Stimulated activated CD4-positive, alpha-beta T cell treated with anti-CD3 and anti-CD28 coated beads, Interleukin-4, amount 100 ng/mL, for 4 hours (primary cell): ENCODE data around the gene BST2.
A peak's percentile ranks its signal among the peaks of the same experiment; 100 is the strongest.

Source experiments
- DNase-seq, 2 experiments: peaks; one replicate each; pipeline ENCODE4 v3.0.0-alpha.2; 2020

Gene BST2

DNA sequence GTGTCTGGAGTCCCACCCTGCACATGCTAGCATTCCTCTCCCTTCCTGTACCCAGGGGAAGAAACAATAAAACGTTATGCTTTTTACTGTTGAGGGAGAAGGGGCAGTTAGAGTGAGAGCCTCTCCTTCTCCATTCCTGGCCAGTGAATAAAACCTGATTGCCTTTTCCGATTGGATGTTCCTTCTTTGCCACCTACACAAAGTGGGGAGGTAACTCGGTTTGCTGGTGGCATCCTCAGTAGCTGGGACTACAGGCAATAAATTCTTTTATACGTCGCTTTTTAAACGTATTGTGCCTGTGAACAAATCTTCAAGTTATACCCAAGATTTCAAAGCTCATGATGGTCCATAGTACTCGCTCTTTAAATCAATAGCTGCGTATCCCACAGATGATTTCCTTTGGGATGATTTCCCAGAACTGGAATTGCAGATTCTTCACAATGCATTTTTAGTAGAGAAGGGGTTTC lies 13.8 kb upstream of the BST2 start:
- no peak for DNase-seq

DNA sequence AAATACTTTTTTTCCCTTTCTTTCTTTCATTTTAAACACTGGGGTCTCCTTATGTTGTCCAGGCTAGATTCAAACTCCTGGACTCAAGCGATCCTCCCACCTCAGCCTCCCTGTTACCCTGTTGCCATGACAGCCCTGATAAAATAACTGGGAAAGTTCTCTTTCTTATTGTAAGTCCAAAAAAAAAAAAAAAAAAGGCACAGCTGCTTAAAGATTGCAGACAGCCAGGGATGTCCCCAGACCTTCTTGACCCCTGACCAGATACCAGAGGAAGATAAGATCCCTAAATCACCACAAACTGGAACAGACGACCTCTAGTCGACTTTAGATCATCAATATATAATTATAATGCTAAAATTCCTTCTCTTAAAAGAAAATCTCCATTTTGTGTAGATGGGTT lies 13.3 kb upstream of the BST2 start:
- no peak for DNase-seq

DNA sequence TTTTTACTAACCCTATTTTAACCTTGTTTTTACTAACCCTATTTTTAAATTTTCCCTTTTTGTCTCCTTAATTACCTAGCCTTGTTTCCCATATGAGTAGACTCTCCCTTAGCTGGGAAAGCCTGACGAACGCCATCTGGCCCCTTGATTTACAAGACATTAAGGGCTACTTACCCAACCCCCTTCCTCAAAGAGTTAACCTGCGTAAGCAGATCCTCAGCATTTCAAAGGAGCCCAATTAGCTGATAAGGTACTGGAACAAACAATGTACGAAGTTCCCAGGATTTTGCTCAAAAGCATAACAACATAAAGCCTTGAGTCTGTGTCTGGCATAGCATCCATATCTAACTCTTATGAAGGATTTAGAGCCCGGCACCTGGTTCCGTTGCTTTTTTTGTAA lies 9.7 kb upstream of the BST2 start:
- no peak for DNase-seq

DNA sequence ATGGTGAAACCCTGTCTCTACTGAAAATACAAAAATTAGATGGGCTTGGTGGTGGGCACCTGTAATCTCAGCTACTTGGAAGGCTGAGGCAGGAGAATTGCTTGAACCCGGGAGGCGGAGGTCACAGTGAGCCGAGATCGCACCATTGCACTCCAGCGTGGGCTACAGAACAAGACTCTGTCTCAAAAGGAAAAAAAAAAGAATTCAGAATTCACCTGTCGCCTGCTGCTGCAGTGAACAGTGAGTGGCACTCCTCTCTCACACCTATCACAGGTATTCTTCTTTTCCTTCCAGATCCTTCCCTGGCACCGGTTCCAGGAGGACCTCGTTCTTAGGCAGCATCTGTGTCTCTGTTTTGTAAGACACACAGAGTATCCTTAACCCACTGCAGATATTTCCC lies 8.7 kb upstream of the BST2 start:
- no peak for DNase-seq

DNA sequence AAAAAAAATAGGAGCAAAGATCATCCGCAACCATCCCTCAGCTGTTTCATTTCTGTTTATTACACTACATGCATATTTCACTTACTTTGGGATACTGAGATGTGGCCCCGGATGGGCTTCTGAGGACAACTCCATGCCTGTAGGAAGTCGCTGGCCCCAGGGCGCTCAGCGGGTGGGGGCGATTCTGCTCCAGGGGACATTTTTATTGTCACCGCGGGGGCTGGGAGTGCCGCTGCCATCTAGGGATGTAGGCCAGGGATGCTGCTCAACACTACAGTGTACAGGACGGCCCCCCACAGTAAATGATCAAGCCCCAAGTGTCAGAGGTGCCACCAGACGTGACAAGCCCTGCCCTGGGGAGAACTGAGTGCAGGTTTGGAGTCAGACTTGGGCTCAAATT lies 6.4 kb upstream of the BST2 start:
- no peak for DNase-seq

DNA sequence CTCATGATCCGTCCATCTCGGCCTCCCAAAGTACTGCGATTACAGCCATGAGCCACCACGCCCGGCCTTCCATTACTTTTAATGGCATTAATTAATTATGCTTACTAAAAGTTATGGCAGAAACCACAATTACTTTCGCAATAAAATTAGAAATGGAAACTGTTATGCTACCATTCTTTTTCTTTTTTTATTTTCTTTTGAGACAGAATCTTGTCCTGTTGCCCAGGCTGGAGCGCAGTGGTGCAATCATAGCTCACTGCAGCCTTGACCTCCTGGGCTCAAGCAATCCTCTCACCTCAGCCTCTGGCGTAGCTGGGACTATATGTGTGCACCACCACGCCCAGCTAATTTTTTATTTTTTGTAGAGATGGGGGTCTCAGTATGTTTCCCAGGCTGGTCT lies 4.6 kb upstream of the BST2 start:
- DNase-seq = no peak

DNA sequence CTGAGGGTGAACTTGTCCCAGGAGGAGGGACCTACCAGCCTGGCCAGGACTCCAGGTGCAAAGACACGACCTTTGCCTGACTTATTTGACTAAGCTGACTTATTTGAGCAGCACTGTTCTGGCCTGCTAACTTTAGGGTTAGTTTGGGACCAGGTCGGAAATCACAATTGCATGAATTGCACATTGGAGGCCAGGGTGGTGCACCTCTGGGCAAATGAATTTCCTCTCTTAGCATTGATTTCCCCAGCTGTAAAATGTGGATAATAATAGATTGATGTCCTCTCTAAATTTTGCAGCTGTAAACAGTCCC lies 1.4 kb upstream of the BST2 start:
- DNase-seq = no peak

DNA sequence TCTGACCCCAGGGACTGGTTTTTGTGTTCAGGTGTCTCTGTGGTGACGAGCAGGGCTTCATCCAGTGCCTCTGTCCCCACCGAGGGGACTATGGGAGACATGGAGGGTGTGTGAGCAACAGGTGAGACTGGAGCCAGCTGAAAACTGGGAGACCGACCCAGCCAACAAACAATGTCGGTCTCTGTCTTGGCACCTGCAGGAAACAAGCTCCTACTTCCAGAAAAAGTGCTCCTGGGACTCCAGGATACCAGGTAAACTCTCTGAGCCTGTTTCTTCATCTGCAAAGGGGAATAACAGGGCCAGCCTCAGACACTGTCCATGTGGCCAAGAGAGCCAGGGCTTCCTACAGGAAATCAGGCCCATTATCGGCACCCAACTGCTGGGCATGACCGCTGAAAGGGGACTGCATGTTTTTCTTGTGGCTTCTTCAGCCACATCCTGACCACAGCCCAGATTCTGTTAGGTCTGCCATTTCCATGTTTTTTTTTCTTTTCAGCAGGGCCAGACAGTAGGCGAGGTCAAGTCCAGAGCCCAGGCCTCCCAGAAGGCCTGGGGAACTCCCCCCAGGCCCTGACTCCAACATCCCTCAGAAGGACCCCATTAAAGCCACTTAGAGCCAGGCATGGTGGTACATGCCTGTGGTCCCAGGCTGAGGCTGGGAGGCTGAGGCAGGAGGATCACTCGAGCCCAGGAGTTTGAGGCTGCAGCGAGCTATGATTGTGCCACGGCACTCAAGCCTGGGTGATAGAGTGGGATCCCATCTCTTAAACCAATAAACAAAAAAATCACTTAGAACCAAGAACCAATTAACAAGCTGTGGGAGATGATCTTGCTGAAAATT lies 836 bp upstream of the BST2 start:
- no peak for DNase-seq

DNA sequence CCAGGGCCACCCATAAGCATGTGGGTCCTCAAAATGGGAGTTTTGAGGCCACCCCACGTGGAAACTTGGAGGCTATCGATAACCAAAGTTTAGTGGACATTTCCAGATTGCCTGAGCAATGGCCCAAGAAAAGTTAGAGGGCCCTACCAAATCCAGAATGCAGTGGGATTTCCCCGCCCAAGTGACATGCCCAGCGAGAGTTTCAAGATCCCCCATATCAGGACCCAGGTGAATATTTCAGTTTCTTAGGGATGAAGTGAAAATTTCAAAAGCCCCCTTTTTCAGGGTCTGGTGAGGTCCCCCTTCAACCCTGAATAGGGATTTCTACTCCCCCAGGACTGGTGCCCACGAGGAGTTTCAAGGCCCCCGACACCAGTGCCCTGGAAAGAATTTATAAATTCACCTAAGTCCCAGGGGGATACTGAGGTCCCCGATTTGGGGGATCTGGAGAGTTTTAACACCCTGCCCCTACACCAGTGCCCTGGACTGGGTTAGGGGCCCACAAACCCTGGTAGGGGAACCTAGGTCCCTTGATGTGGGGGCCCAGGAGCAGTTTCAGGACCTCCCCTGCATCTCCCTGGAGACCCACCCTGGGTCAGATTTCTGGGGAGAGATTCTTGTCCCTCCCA lies 695 bp downstream of the BST2 start:
- no peak for DNase-seq

DNA sequence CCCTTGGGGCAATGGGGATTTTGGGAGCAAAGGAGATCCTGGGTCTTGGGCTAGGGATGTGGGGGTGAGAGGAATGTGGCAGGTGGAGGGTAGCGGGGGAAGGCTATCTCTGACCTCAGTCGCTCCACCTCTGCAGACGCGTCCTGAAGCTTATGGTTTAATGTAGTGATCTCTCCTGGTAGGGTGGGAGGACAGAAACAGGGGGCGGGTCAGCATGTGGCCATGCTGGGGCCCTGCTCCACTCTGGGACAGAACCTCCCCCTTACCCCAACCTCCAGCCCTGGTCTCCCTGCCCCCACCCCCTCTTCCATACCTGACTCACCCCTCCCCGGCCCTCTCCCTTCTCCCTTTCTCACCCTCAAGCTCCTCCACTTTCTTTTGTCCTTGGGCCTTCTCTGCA lies 1.4 kb downstream of the BST2 start:
- DNase-seq = no peak

DNA sequence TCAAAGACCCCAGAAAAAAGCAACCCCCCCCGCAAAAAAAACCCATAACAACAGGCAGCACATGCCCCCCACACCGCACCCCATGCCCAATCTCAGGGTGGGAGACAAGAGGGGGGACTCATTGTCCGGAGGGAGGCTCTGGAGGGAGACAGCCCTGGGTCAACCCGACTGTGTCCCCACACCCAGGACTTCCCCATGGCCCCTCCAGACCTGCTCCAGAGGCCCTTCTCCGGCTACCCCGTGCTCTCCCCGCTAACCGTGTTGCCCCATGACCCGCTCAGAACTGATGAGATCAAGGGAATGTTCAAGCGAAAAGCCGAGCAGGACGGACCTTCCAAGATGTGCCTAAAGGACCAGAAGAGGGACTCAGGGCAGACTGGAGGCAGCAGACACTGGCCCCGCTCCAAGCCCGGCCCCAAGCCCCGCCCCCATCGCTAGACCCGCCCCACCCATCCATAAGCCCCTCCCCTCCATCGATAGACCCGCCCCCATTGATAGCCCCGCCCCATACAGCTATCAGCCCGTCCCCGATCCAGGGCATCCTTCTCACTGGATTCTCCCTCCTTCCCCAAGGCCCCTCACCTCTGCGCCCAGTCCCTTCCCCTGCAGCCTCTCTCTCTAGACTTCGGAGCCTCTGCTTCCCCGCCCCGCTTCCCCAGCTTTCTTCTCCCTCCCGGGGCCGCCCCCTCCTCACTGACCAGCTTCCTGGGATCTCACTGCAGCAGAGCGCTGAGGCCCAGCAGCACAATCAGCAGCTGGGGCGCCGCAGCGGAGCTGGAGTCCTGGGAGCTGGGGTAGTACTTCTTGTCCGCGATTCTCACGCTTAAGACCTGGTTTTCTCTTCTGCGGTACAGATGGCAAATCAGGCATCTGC lies 2.2 kb downstream of the BST2 start:
- peak; percentile 33 to 50 for DNase-seq

DNA sequence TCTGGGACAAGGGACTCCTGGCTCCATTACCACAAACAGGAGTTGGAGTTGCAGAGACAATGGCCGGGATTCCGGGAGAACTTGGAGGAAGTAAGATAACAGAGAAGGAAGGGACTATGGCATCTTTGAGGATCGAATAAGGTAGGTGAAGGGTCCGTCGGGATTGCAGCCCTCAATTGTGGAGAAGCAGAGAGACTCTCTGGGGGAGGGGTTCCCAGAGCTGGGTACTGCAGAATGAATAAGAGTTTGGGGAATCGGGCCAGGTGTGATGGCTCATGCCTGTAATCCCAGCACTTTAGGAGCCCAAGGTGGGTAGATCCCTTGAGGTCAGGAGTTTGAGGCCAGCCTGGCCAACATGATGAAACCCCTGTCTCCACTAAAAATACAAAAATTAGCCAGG lies 3.8 kb downstream of the BST2 start:
- DNase-seq = no peak

DNA sequence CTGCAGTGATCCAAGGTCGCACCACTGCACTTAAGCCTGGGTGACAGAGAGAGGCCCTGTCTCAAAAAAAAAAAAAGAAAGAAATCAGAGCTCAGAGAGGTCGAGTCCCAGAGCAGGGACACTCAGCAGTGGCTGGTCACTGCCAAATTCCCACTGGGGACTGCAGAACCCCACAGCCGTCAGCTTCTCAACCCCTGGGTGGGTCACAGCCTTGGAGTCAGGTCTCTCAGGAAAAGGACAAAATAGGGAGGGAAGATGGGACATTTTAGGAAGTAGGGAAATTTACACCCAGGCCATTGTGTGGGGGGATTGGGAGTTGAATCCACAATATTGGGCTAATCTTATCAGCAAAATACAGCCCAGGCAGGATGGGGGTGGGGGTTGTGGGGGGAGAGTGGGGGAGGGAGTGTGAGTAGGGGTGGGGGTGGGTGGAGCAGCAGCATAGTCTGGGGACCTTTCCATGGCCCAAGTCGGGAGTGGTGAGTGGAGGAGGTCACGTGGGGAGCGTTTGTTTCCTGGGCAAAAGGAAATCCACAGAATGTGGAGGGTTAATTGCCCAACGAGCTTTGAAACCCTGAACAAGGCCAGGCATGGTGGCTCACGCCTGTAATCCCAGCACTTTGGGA lies 6.4 kb downstream of the BST2 start:
- no peak for DNase-seq

DNA sequence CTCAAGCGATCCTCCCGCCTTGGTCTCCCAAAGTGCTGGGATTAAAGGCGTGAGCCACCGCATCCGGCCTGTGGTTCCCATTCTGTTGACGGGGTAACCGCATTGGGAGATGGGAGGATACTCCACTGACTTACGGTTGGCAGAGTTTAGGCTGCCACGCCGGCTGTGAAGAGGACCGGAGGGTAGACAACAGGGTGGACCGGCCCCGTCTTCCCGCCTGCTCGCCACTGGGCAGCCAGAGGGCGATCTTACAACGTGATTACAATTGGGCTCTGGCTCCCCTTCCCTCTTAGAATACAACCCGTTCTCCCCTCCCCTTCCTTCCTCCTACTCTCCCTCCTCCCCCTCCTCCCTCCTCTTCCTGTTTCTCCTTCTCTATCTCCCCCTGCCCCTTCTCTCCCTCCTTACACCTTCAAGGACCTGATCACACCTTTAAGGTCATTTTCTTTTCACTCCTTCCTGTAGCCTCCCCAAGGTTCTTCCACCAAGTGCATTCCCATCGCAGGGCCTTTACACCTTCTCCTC lies 10.5 kb downstream of the BST2 start:
- peak; percentile 65 to 75 for DNase-seq

DNA sequence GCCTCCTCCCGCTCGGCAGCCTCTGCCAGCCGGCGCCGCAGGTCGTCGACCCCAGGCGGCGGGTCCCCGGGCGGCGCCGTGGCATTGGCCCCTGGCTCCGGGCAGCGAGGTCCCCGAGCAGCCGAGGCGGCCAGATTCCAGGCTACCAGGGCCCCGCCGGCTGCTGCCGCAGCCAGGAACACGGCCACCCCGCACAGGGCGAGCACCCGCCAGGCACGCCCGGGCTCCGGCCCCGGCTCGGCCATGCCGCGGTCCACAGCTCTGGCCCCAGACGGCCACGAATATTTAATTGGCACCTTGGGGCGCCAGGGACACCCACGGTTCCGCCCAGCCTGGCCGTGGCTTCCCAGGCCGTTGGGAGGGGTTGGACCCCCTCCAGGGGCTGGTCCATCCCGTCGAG lies 11.5 kb downstream of the BST2 start, which contains the start of gene CCDC194:
CCDC194 (minus strand) TSS at position 283 of the 400 bp plus-strand sequence; CDS start at position 245, 38 bp downstream.
- DNase-seq = no peak

DNA sequence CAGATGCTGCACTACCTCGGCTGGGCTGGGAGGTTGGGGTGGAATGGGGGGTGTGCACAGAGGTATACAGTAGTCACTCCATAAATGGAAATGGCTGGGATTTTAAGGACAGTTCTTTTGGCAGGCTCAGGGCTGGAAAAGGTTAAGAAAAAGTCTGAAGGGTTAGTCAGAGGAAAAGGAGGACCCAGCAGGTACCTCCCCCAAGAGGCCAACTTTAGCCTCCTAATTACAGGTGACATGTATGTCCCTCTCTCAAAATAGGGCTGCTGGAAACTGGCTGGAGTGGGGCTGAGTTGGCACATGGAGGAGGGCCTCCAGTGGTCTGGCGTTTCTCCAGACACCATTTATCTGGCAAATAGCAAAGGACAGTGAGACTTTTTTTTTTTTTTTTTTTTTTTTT lies 12.4 kb downstream of the BST2 start:
- no peak for DNase-seq

DNA sequence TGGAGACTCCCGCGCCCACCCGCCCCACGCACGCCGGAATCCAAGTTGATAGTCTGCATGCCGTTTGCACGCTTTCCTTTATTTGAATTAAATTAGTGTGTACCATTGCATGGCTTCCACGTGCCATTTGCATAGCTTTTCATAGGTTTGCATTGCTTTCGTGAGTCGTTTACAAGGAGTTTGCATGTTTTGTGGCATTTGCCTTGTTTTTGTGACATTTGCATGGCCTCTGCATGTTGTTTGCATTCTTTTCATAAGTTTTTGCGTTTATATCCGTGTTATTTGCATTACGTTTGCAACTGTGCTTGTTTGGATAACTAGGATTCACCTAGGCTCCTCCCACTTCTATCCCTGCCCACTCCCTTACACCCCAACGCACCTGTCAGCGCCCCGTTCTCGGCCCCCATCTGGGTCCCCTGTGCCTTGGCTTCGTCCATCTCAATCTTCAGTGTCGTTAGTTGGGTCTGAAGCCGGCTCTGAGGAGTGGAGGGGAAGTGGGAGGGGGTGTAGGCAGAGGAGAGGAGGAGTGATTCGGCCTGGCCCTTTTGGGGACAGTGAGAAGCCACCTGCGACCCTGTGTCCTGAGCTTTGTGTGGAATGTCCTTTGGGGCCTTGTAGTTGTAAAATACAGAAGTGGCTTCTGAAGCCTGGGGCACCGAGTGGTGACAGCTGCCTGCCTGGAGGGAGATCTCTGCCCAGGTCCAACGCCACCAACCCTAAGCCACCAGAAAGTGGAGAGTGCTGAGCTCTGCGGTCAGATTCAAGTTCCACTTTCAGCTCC lies 13.9 kb downstream of the BST2 start:
- no peak for DNase-seq

DNA sequence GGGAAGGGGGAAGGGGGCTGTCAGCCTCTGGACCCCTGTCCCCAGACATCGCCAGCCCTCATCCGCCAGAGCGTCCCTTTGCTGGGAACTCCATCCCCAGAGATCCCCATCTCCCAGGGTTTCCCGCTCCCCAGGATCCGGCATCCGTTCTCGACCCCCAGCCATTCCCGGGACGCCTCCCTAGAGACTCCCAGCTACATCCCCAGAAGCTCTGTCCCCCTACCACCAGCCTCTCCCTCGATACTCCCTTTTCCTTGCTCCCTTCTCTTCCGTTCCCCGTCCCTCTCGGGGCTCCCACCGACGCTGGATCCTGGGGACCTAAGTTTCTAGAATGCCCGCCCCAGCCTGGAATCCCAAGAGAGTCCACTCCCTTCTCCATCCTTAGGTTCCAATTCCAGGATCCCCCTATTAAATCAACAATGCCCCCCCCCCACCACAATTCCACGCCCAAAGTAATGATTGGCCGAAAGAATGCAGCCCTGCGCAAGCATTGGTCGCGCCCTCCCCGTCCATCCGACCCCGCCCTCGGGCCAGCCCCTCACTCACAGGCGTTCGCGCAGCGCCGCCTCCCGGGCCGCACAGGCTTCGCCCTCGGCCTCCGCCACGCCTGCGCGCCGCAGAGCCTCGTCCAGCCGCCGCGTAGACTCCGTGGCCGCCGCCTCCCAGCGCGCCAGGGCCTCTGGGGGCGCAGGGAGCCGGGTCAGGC lies 14.6 kb downstream of the BST2 start:
- DNase-seq = peak; percentile 83 to 92

DNA sequence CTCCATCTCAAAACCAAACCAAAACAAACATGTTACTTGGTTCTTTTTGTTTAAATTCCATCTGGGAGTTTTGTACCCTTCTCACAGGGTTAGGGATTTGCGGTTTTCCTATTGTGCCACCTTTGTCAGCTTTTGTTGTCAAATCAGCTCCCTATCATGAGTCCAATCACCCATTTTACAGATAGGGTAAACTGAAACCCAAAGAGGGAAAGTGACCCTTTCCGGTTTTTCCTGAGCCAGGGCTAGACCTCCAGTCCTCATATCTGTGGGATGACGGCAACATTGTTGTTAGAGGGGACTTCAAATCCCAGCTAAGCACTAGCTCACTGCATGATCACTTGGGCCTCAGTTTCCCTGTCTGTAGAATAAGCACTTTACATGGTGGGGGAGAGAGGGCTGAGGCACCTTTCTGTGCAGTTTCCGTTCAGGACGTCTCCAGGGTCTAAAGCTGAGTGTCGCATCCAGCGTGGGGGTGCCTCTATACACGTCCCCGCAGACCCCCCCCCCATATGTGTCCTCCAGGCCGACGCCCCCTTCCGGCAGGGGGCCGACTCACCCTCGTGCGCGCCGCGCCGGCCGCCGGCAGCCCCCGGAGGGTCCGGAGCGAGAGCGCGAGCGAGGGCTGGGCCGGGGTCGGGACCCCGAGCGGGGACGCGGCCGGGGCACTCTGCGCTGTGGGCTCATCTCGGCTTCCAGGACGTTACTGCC lies 15.3 kb downstream of the BST2 start:
- no peak for DNase-seq

DNA sequence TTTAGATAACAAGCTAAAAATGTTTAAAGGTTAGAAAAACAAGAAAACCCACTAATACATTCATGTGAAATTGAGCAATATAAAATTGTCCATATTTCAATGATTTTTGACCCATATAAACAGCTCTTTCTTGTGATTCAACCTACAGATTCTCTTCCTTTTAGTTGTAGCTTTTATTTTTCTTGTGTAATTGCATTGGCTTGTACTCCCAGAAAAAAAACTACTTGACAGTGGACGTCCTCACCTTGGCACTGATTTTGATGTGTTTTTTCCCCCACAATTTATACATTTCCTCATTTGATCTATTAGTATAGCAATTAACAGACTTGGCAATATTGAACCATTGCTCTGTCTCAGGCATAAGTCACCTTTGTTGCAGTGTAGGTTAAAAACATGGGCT lies 16.1 kb downstream of the BST2 start:
- no peak for DNase-seq
